Measurements from ENCODE around the gene NBEAL1.

DNA sequence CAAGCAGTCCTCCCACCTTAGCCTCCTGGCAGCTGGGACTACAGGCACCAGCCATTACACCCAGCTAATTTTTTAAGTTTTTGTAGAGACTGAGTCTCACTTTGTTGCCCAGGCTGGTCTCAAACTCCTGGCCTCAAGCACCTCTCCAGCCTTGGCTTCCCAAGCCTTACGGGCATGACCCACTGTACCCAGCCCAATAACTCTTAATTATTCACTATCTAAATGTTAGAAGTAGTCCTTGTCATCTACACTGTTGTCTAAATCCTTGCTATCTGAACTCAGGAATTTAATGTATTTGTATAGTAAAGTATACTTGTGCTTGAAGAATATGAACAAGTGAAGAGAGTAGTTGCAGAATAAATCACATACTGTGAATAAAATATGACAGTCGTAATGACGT lies 37.9 kb upstream of the NBEAL1 start:
- TF ChIP-seq POLR2A (IDR thresholded peaks at IDR 0.05; ENCODE audit: low read depth, low read length): no peak
- TF ChIP-seq TAF1 (IDR thresholded peaks at IDR 0.05; ENCODE audit: borderline replicate concordance, low read depth, low read length): no peak
- no peak for TF ChIP-seq POLR2AphosphoS5 (IDR thresholded peaks at IDR 0.05; ENCODE audit: low read depth, low read length)

Data from GM12892 (cell line).